ENCODE data around the gene HDAC4. TPM values are rescaled to one million over a fixed set of nuclear protein-coding genes. Genes with fewer than 3 reads are reported as not detected.

The HDAC4 gene
- total and polyA plus RNA-seq, 2 donors (not counting 1 experiment from before 2014, with no cell fraction given), result 13.5 to 46.0 TPM

- intact Hi-C loops (cut with micrococcal nuclease), result no loop called here
- ChIA-PET POLR2A (interaction anchor here (1.3 kb wide), 1 partner anchor 137 kb away, joined by 3 read pairs; the partner anchor contains the start of gene HDAC4), CTCF (interaction anchor here (1.0 kb wide), 1 partner anchor 11 kb away, joined by 3 read pairs; no protein-coding TSS in a partner anchor)
- Mint-ChIP-seq H3K9me3 (ENCODE audit: insufficient read depth) (no peaks in the 10 kb centered on the region), H3K4me3 (peak overlapping the region; percentile 23), H3K4me1 (peaks cover 69% of the 10 kb centered on the region), H3K27me3 (peaks cover 43% of the 10 kb centered on the region), H3K27ac (peak overlapping the region; percentile 15)
- Histone ChIP-seq H3K27me3 (replicated peaks in 1 of 4; ENCODE audit: control extremely low read depth in 1 of 4, control insufficient read depth in 3 of 4, insufficient read depth in 4 of 4, low read length in 3 of 4) (peaks cover 0 to 94% (median 27%) of the 10 kb centered on the region in 4 experiments), H3K4me2 (replicated peaks; ENCODE audit: low read depth, low read length, poor library complexity, severe bottlenecking) (peak overlapping the region; percentile 85), H3K4me3 (ENCODE audit: control extremely low read depth in 1 of 5, extremely low read depth in 1 of 5, insufficient read depth in 1 of 5, low read depth in 2 of 5, low read length in 4 of 5) (no peak overlapping the region), H3K9ac (ENCODE audit: low read length) (no peak overlapping the region), H3K36me3 (replicated peaks in 1 of 2; ENCODE audit: control extremely low read depth in 1 of 2, control insufficient read depth in 1 of 2, extremely low read depth in 1 of 2, insufficient read depth in 2 of 2, low read length in 1 of 2) (peaks cover 0 to 3% of the 10 kb centered on the region in 2 experiments), H3K9me3 (ENCODE audit: control extremely low read depth in 1 of 3, control insufficient read depth in 2 of 3, insufficient read depth in 1 of 3, low read length in 2 of 3) (peaks cover 0 to 40% (median under 1%) of the 10 kb centered on the region in 3 donors), H3K27ac (ENCODE audit: low read length in 2 of 2) (no peak overlapping the region), H3K4me1 (ENCODE audit: control insufficient read depth in 2 of 2, insufficient read depth in 2 of 2, low read length in 2 of 2) (peaks cover 69 to 76% of the 10 kb centered on the region in 2 donors), H4K20me1 (ENCODE audit: control insufficient read depth, insufficient read depth, low read length, poor library complexity, severe bottlenecking) (peaks cover 100% of the 10 kb centered on the region), H2AFZ (ENCODE audit: insufficient read depth, low read depth, low read length, poor library complexity, severe bottlenecking) (no peak overlapping the region), H3K79me2 (ENCODE audit: control insufficient read depth, insufficient read depth, low read length) (peaks cover 87% of the 10 kb centered on the region)
- DNase-seq (no peak), ATAC-seq (ENCODE audit: low read depth) (no peak)
- TF ChIP-seq, protein P1, sequence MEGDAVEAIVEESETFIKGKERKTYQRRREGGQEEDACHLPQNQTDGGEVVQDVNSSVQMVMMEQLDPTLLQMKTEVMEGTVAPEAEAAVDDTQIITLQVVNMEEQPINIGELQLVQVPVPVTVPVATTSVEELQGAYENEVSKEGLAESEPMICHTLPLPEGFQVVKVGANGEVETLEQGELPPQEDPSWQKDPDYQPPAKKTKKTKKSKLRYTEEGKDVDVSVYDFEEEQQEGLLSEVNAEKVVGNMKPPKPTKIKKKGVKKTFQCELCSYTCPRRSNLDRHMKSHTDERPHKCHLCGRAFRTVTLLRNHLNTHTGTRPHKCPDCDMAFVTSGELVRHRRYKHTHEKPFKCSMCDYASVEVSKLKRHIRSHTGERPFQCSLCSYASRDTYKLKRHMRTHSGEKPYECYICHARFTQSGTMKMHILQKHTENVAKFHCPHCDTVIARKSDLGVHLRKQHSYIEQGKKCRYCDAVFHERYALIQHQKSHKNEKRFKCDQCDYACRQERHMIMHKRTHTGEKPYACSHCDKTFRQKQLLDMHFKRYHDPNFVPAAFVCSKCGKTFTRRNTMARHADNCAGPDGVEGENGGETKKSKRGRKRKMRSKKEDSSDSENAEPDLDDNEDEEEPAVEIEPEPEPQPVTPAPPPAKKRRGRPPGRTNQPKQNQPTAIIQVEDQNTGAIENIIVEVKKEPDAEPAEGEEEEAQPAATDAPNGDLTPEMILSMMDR (IDR thresholded peaks at IDR 0.05), result no peak
- WGBS (ENCODE audit: insufficient coverage), result 92% methylated on average over 28 of the region's 28 CpGs
Observed at GRCh38 chr2:239263669-239264491, 136.9 kb downstream of the HDAC4 start.

GRCh38 chr2:239263231-239263630 lies 137.6 kb downstream of the HDAC4 start:
- peaks cover 0 to 3% of the 10 kb centered on the region in 2 experiments for H3K36me3 ChIP-seq (replicated peaks in 1 of 2; ENCODE audit: control extremely low read depth in 1 of 2, control insufficient read depth in 1 of 2, extremely low read depth in 1 of 2, insufficient read depth in 2 of 2, low read length in 1 of 2)
- CTCF ChIA-PET, result no interaction called here
- peaks cover 0 to 93% (median 24%) of the 10 kb centered on the region in 4 experiments for H3K27me3 ChIP-seq (replicated peaks in 1 of 4; ENCODE audit: control extremely low read depth in 1 of 4, control insufficient read depth in 3 of 4, insufficient read depth in 4 of 4, low read length in 3 of 4)
- H3K4me2 ChIP-seq (replicated peaks; ENCODE audit: low read depth, low read length, poor library complexity, severe bottlenecking), result no peak overlapping the region
- H3K4me3 ChIP-seq (ENCODE audit: control extremely low read depth in 1 of 5, extremely low read depth in 1 of 5, insufficient read depth in 1 of 5, low read depth in 2 of 5, low read length in 4 of 5), result no peak overlapping the region
- POLR2A ChIA-PET, result no interaction called here
- H3K9me3 Mint-ChIP-seq (ENCODE audit: insufficient read depth), result peaks cover 5% of the 10 kb centered on the region
- peaks cover 37% of the 10 kb centered on the region for H3K27me3 Mint-ChIP-seq
- H3K9me3 ChIP-seq (ENCODE audit: control extremely low read depth in 1 of 3, control insufficient read depth in 2 of 3, insufficient read depth in 1 of 3, low read length in 2 of 3), result peaks cover 0 to 42% (median 6%) of the 10 kb centered on the region in 3 donors
- H2AFZ ChIP-seq (ENCODE audit: insufficient read depth, low read depth, low read length, poor library complexity, severe bottlenecking), result no peak overlapping the region
- H3K4me1 ChIP-seq (ENCODE audit: control insufficient read depth in 2 of 2, insufficient read depth in 2 of 2, low read length in 2 of 2), result peaks cover 64 to 71% of the 10 kb centered on the region in 2 donors
- no peak overlapping the region for H3K27ac ChIP-seq (ENCODE audit: low read length in 2 of 2)
- intact Hi-C loops (cut with micrococcal nuclease), result no loop called here
- ATAC-seq (ENCODE audit: low read depth) (no peak), DNase-seq (no peak)
- WGBS (ENCODE audit: insufficient coverage), result 88% methylated on average over 9 of the region's 14 CpGs
- TF ChIP-seq EZH2 (IDR thresholded peaks at IDR 0.05; ENCODE audit: borderline replicate concordance, insufficient read depth, low read depth, low read length, poor library complexity, severe bottlenecking), result no peak
- TF ChIP-seq, protein P1 (IDR thresholded peaks at IDR 0.05), result no peak
- H3K27ac Mint-ChIP-seq, result peak overlapping the region; percentile 15
- peaks cover 95% of the 10 kb centered on the region for H4K20me1 ChIP-seq (ENCODE audit: control insufficient read depth, insufficient read depth, low read length, poor library complexity, severe bottlenecking)
- H3K79me2 ChIP-seq (ENCODE audit: control insufficient read depth, insufficient read depth, low read length), result peaks cover 90% of the 10 kb centered on the region
- H3K4me3 Mint-ChIP-seq, result no peak overlapping the region
- peaks cover 68% of the 10 kb centered on the region for H3K4me1 Mint-ChIP-seq
- H3K9ac ChIP-seq (ENCODE audit: low read length), result no peak overlapping the region
